Activated CD4-positive, CD25-positive, alpha-beta regulatory T cell treated with anti-CD3 and anti-CD28 coated beads, Interleukin-2, amount 50 U/mL, for 16 hours (primary cell): ENCODE data around the gene DHRS12.

Source experiments
- DNase-seq: peaks from one replicate; pipeline ENCODE4 v3.0.0-alpha.2; 2020; ENCODE audit warnings: low read depth, low spot score

DHRS12 gene

GRCh38 chr13:51782026-51782710 lies 21.8 kb downstream of the DHRS12 start:
- DNase-seq = no peak

GRCh38 chr13:51781246-51782022 lies 22.5 kb downstream of the DHRS12 start:
- DNase-seq = no peak

GRCh38 chr13:51780099-51780498 lies 23.9 kb downstream of the DHRS12 start:
- no peak for DNase-seq

- DNase-seq = no peak
Measured at GRCh38 chr13:51778392-51778791, 25.6 kb downstream of the DHRS12 start.

- DNase-seq = no peak
Measured at GRCh38 chr13:51777921-51778320, 26.0 kb downstream of the DHRS12 start.

GRCh38 chr13:51776179-51776578 lies 27.8 kb downstream of the DHRS12 start:
- no peak for DNase-seq

GRCh38 chr13:51773515-51773914 lies 30.4 kb downstream of the DHRS12 start:
- no peak for DNase-seq

GRCh38 chr13:51772781-51773180 lies 31.2 kb downstream of the DHRS12 start:
- DNase-seq = no peak

- DNase-seq = no peak
Measured at GRCh38 chr13:51772105-51772455, 31.9 kb downstream of the DHRS12 start.

GRCh38 chr13:51771418-51772104 lies 32.4 kb downstream of the DHRS12 start:
- DNase-seq = no peak

- DNase-seq = no peak
Measured at GRCh38 chr13:51770681-51771417, 33.1 kb downstream of the DHRS12 start.

GRCh38 chr13:51770160-51770559 lies 33.8 kb downstream of the DHRS12 start:
- DNase-seq = no peak

- DNase-seq = no peak
Measured at GRCh38 chr13:51769455-51770127, 34.4 kb downstream of the DHRS12 start.

- no peak for DNase-seq
Measured at GRCh38 chr13:51768976-51769375, 35.0 kb downstream of the DHRS12 start.

- no peak for DNase-seq
Measured at GRCh38 chr13:51768378-51768921, 35.5 kb downstream of the DHRS12 start.

GRCh38 chr13:51767100-51767499 lies 36.9 kb downstream of the DHRS12 start:
- no peak for DNase-seq

- DNase-seq = no peak
Measured at GRCh38 chr13:51765142-51765515, 38.8 kb downstream of the DHRS12 start.

GRCh38 chr13:51764184-51765141 lies 39.5 kb downstream of the DHRS12 start:
- peak; percentile 39 for DNase-seq

- DNase-seq = no peak
Measured at GRCh38 chr13:51763486-51763885, 40.5 kb downstream of the DHRS12 start.
